SK-N-SH (cell line): ENCODE measurements around the gene B4GALNT3. TPM values are rescaled to one million over a fixed set of nuclear protein-coding genes. Genes with fewer than 3 reads are reported as not detected.
A peak's percentile ranks its signal among the peaks of the same experiment; 100 is the strongest.

Experiments
- CTCF ChIA-PET: fragments of 300-600, 350-600 bp; formaldehyde crosslinking; extraction: SDS; loops from one replicate; lab custom pipeline; 2021; lab: Yijun Ruan, JAX
- POLR2A ChIA-PET: fragments of 350-600 bp; sonication (Branson Sonifier 250); formaldehyde crosslinking; extraction: SDS; loops from one replicate; lab custom pipeline; 2020; ENCODE audit warnings: antibody characterized with exemption, inconsistent platforms; lab: Yijun Ruan, JAX
- DNase-seq: peaks from one replicate; pipeline ENCODE4 v3.0.0; 2012
- H2AFZ ChIP-seq: fragments of 200-600 bp; sonication (generic); 2 replicates; pipeline ENCODE4 v1.8.1; 2016; ENCODE audit warnings: antibody characterized with exemption, mild to moderate bottlenecking, low read depth
- H3F3A ChIP-seq: fragments of 200-600 bp; sonication (generic); replicated peaks from 2 replicates; pipeline ENCODE3; 2016; ENCODE audit warnings: antibody characterized with exemption, mild to moderate bottlenecking; ENCODE audit not compliant: insufficient read depth
- H3K27ac ChIP-seq, 2 experiments: fragments of 200-500 bp in 1 of 2; fragments of 200-600 bp in 1 of 2; sonication (Bioruptor generic) in 1 of 2; sonication (generic), shearing (Covaris generic) in 1 of 2; 2 replicates each; pipeline versions ENCODE4 v1.5.1 to v1.6.1; 2014 to 2016; ENCODE audit warnings: low read depth in 2 of 2, inconsistent platforms in 1 of 2, low read length in 1 of 2, mild to moderate bottlenecking in 1 of 2, mixed read lengths in 1 of 2
- H3K27me3 ChIP-seq: fragments of 200-600 bp; sonication (generic), shearing (Covaris generic); 2 replicates; pipeline ENCODE4 v1.6.1; 2016; ENCODE audit warnings: mixed run types; ENCODE audit not compliant: insufficient read depth
- H3K36me3 ChIP-seq, 2 experiments: fragments of 200-500 bp in 1 of 2; fragments of 200-600 bp in 1 of 2; sonication (Bioruptor generic) in 1 of 2; sonication (generic) in 1 of 2; replicated peaks in 1 of 2; 2 replicates each; pipeline versions ENCODE3 to v1.5.1; 2014 to 2016; ENCODE audit warnings: low read length in 1 of 2, mild to moderate bottlenecking in 1 of 2; ENCODE audit not compliant: insufficient read depth in 2 of 2, control insufficient read depth in 1 of 2
- H3K4me1 ChIP-seq, 2 experiments: fragments of 200-500 bp in 1 of 2; fragments of 200-600 bp in 1 of 2; sonication (Bioruptor generic) in 1 of 2; sonication (generic), shearing (Covaris generic) in 1 of 2; 2 replicates each; pipeline versions ENCODE4 v1.5.1 to v1.6.1; 2014 to 2016; ENCODE audit warnings: low read depth in 1 of 2, low read length in 1 of 2, mixed run types in 1 of 2; ENCODE audit not compliant: insufficient read depth in 2 of 2, control insufficient read depth in 1 of 2
- H3K4me2 ChIP-seq: fragments of 200-600 bp; sonication (generic), shearing (Covaris generic); 2 replicates; pipeline ENCODE4 v1.6.1; 2017; ENCODE audit warnings: mixed run types
- H3K4me3 ChIP-seq, 2 experiments: fragments of 200-500 bp in 1 of 2; fragments of 200-600 bp in 1 of 2; sonication (Bioruptor generic) in 1 of 2; sonication (generic), shearing (Covaris generic) in 1 of 2; 2 replicates each; pipeline versions ENCODE4 v1.5.1 to v1.8.1; 2014 to 2016; ENCODE audit warnings: low read depth in 2 of 2, inconsistent platforms in 1 of 2, low read length in 1 of 2, mild to moderate bottlenecking in 1 of 2, mixed read lengths in 1 of 2, moderate library complexity in 1 of 2
- H3K79me2 ChIP-seq: fragments of 200-600 bp; sonication (generic); 2 replicates; pipeline ENCODE4 v1.8.1; 2017; ENCODE audit warnings: mild to moderate bottlenecking; ENCODE audit not compliant: insufficient read depth
- H3K9ac ChIP-seq: fragments of 200-600 bp; sonication (generic); 2 replicates; pipeline ENCODE4 v1.6.1; 2017; ENCODE audit warnings: mixed run types
- H3K9me2 ChIP-seq: fragments of 200-600 bp; sonication (generic); 2 replicates; pipeline ENCODE4 v1.6.1; 2017; ENCODE audit warnings: mixed run types
- H3K9me3 ChIP-seq: fragments of 200-600 bp; sonication (generic); 2 replicates; pipeline ENCODE4 v1.6.1; 2017; ENCODE audit warnings: mixed run types, mild to moderate bottlenecking, moderate library complexity
- H4K20me1 ChIP-seq: fragments of 200-600 bp; sonication (generic); 2 replicates; pipeline ENCODE4 v1.6.1; 2017; ENCODE audit warnings: mild to moderate bottlenecking, mixed run types; ENCODE audit not compliant: insufficient read depth
- EP300 ChIP-seq, 2 experiments: IDR thresholded peaks; 2 replicates each; pipeline versions ENCODE4 v1.4.0 to v1.6.1; 2012; ENCODE audit warnings: borderline replicate concordance in 1 of 2, low read depth in 1 of 2, low read length in 1 of 2
- FOSL2 ChIP-seq: IDR thresholded peaks from 2 replicates; pipeline ENCODE4 v1.4.0; 2012; ENCODE audit warnings: low read depth, mild to moderate bottlenecking, moderate library complexity, borderline replicate concordance
- MEF2A ChIP-seq: IDR thresholded peaks from 2 replicates; pipeline ENCODE4 v1.4.0; 2012; ENCODE audit warnings: low read depth, borderline replicate concordance
- POLR2AphosphoS5 ChIP-seq: IDR thresholded peaks from 2 replicates; pipeline ENCODE4 v1.6.1; 2012; ENCODE audit warnings: low read depth, low read length
- SIN3A ChIP-seq: IDR thresholded peaks from 2 replicates; pipeline ENCODE4 v1.6.1; 2012; ENCODE audit warnings: low read depth, mild to moderate bottlenecking, low read length, moderate library complexity, borderline replicate concordance
- SMC3 ChIP-seq: IDR thresholded peaks from 2 replicates; pipeline ENCODE4 v1.6.1; 2012; ENCODE audit warnings: low read depth, low read length, improper control_type of control experiment
- TAF1 ChIP-seq: IDR thresholded peaks from 2 replicates; pipeline ENCODE4 v1.6.1; 2012; ENCODE audit warnings: low read depth, mild to moderate bottlenecking, low read length, moderate library complexity, borderline replicate concordance
- TCF12 ChIP-seq: IDR thresholded peaks from 2 replicates; pipeline ENCODE4 v1.4.0; 2012
- WGBS: methylation state at CpG from one replicate; pipeline ENCODE4 v1.1.6; 2017; ENCODE audit warnings: low lambda C conversion rate; 5-methylcytosine and 5-hydroxymethylcytosine counted together
- polyA plus RNA-seq, 3 experiments: library from polyadenylated mRNA; depleted of rRNA; stranded (reverse); fragments of >200 nt; gene quantifications; 2 replicates each; pipeline ENCODE4 v1.2.3, GENCODE V29; 2012
- TF ChIP-seq, protein P1 (sequence below): fragments of 150-350 bp; IDR thresholded peaks from 2 replicates; pipeline ENCODE4 v1.6.1; 2016; ENCODE audit warnings: mild to moderate bottlenecking, low read depth, low read length
- TF ChIP-seq, protein P2 (sequence below): IDR thresholded peaks from 2 replicates; pipeline ENCODE4; 2012
- TF ChIP-seq, protein P3 (sequence below): fragments of 150-350 bp; IDR thresholded peaks from 2 replicates; pipeline ENCODE4 v1.6.1; 2017; ENCODE audit warnings: antibody characterized with exemption, low read length, low read depth, borderline replicate concordance
- TF ChIP-seq, protein P4 (sequence below): IDR thresholded peaks from 2 replicates; pipeline ENCODE4 v1.6.1; 2012; ENCODE audit warnings: mild to moderate bottlenecking, low read depth, low read length, moderate library complexity
- TF ChIP-seq, protein P5 (sequence below): fragments of 200-600 bp; sonication (generic); IDR thresholded peaks from 2 replicates; pipeline ENCODE4 v1.6.1; 2017; ENCODE audit warnings: antibody characterized with exemption, mild to moderate bottlenecking, moderate library complexity

The B4GALNT3 gene
- polyA plus RNA-seq, 1 of the 3 experiments (the other 2 are of a cell fraction) = 0.53 TPM

DNA sequence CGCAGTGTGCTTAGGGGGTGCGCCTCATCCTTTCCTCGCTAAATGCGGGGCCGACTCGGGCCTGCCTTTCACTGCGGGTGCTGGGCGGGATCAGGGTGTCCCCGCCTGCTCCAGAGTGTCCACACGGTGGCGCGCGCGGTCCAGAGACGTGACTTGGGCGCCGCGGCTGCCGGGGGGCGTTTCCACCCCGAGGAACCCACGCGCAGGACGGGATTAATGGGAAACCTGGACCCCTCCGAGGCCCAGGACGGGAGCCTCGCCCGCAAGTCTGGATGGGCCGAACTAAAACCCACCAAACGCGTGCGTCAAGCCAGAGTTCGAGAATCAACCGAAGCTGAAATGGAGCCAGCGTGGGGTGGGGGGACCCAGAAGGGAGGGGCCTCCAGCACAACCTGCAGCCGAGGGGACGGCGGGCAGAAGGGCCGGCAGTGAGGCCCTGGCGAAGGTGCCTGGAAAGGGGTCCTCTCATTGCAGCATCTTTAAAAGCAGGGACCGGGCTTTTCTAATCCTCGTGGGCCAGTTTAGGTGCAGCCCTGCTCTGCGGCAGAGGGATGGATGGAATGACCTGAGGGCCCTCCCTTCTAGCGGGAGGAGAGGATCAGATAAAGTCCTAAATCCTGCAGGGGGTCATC is 110.2 kb downstream of the B4GALNT3 start (continued):
- TF ChIP-seq, protein P1, sequence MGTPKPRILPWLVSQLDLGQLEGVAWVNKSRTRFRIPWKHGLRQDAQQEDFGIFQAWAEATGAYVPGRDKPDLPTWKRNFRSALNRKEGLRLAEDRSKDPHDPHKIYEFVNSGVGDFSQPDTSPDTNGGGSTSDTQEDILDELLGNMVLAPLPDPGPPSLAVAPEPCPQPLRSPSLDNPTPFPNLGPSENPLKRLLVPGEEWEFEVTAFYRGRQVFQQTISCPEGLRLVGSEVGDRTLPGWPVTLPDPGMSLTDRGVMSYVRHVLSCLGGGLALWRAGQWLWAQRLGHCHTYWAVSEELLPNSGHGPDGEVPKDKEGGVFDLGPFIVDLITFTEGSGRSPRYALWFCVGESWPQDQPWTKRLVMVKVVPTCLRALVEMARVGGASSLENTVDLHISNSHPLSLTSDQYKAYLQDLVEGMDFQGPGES = no peak
- TF ChIP-seq SMC3 = peak; percentile 83
- TF ChIP-seq POLR2AphosphoS5 = 0 out of 2 replicates have a peak, but pooled peaks have one; percentile 17
- no peak for TF ChIP-seq MEF2A
- TF ChIP-seq SIN3A = peak; percentile 64; the same call in 1 of the 2 replicates
- TF ChIP-seq EP300 (IDR thresholded peaks at IDR 0.05; ENCODE audit: borderline replicate concordance in 1 of 2, low read depth in 1 of 2, low read length in 1 of 2) = no peak
- TF ChIP-seq TCF12 = no peak
- TF ChIP-seq TAF1 = no peak
- TF ChIP-seq, protein P2, sequence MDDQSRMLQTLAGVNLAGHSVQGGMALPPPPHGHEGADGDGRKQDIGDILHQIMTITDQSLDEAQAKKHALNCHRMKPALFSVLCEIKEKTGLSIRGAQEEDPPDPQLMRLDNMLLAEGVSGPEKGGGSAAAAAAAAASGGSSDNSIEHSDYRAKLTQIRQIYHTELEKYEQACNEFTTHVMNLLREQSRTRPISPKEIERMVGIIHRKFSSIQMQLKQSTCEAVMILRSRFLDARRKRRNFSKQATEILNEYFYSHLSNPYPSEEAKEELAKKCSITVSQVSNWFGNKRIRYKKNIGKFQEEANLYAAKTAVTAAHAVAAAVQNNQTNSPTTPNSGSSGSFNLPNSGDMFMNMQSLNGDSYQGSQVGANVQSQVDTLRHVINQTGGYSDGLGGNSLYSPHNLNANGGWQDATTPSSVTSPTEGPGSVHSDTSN = no peak

DNA sequence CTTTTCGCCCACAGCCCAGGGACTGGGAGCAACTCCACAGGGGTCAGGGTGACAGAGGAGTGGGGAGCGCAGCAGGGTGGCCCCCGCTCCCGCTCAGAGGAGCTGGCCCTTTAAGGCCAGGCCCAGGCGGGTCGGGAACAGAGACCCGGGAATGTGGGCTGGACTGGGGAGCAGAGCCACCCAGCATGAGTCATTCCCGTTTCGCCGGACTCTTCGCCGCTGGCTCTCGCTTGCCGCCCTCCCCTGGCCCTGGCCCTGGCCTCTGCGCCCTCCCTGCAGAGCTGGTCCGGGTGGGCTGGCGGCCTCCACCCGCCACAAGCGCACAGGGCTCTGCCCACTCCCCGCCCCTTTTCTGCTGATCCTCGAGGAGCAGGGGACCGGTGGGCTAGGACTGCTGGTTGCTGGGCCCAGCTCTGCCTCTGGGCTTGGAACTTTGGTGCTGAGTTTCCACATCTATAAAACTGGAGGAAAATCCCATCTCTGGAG is 110.7 kb downstream of the B4GALNT3 start:
- Histone ChIP-seq H3K4me1 (peaks cover 0 to 24% of the 10 kb centered on the region in 2 experiments; a peak in 2 of 4 replicates), H3K9me3 (no peaks in the 10 kb centered on the region), H3K9ac (peak overlapping the region; percentile 78), H3K4me2 (peak overlapping the region; percentile 98), H3K27ac (peak overlapping the region; percentile 75 to 76), H3K36me3 (no peaks in the 10 kb centered on the region), H4K20me1 (no peaks in the 10 kb centered on the region), H3F3A (peaks cover 5% of the 10 kb centered on the region), H3K4me3 (peak overlapping the region; percentile 62 to 88), H3K27me3 (no peaks in the 10 kb centered on the region), H3K79me2 (no peaks in the 10 kb centered on the region), H2AFZ (peak overlapping the region; percentile 99), H3K9me2 (no peaks in the 10 kb centered on the region)
- 46% methylated on average over 9 of the region's 22 CpGs for whole genome bisulfite sequencing
- ChIA-PET POLR2A (interaction anchor here (3.2 kb wide), 1 partner anchor 181 kb away, joined by 17 read pairs; the partner anchor contains the start of gene WNK1), CTCF (interaction anchor here (0.6 to 9.5 kb wide), 50 partner anchors 9 to 1023 kb away, joined by 3 to 136 read pairs (median 4); partner anchors contain the start of genes CCDC77, RAD52 and WNK1)
- DNase-seq = peak; percentile 81
- TF ChIP-seq, protein P3, sequence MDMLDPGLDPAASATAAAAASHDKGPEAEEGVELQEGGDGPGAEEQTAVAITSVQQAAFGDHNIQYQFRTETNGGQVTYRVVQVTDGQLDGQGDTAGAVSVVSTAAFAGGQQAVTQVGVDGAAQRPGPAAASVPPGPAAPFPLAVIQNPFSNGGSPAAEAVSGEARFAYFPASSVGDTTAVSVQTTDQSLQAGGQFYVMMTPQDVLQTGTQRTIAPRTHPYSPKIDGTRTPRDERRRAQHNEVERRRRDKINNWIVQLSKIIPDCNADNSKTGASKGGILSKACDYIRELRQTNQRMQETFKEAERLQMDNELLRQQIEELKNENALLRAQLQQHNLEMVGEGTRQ = no peak
- peak; percentile 81 for TF ChIP-seq FOSL2
- TF ChIP-seq, protein P4, sequence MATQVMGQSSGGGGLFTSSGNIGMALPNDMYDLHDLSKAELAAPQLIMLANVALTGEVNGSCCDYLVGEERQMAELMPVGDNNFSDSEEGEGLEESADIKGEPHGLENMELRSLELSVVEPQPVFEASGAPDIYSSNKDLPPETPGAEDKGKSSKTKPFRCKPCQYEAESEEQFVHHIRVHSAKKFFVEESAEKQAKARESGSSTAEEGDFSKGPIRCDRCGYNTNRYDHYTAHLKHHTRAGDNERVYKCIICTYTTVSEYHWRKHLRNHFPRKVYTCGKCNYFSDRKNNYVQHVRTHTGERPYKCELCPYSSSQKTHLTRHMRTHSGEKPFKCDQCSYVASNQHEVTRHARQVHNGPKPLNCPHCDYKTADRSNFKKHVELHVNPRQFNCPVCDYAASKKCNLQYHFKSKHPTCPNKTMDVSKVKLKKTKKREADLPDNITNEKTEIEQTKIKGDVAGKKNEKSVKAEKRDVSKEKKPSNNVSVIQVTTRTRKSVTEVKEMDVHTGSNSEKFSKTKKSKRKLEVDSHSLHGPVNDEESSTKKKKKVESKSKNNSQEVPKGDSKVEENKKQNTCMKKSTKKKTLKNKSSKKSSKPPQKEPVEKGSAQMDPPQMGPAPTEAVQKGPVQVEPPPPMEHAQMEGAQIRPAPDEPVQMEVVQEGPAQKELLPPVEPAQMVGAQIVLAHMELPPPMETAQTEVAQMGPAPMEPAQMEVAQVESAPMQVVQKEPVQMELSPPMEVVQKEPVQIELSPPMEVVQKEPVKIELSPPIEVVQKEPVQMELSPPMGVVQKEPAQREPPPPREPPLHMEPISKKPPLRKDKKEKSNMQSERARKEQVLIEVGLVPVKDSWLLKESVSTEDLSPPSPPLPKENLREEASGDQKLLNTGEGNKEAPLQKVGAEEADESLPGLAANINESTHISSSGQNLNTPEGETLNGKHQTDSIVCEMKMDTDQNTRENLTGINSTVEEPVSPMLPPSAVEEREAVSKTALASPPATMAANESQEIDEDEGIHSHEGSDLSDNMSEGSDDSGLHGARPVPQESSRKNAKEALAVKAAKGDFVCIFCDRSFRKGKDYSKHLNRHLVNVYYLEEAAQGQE = no peak
- TF ChIP-seq SIN3A = no peak
- TF ChIP-seq, protein P5, sequence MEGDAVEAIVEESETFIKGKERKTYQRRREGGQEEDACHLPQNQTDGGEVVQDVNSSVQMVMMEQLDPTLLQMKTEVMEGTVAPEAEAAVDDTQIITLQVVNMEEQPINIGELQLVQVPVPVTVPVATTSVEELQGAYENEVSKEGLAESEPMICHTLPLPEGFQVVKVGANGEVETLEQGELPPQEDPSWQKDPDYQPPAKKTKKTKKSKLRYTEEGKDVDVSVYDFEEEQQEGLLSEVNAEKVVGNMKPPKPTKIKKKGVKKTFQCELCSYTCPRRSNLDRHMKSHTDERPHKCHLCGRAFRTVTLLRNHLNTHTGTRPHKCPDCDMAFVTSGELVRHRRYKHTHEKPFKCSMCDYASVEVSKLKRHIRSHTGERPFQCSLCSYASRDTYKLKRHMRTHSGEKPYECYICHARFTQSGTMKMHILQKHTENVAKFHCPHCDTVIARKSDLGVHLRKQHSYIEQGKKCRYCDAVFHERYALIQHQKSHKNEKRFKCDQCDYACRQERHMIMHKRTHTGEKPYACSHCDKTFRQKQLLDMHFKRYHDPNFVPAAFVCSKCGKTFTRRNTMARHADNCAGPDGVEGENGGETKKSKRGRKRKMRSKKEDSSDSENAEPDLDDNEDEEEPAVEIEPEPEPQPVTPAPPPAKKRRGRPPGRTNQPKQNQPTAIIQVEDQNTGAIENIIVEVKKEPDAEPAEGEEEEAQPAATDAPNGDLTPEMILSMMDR = no peak
- no peak for TF ChIP-seq TCF12
- no peak for TF ChIP-seq SMC3
